Calu3 (cell line): ENCODE results near the gene SETD7. TPM values are rescaled to one million over a fixed set of nuclear protein-coding genes. Genes with fewer than 3 reads are reported as not detected.

Experiments used
- BruUV-seq: library from RNA; stranded (reverse); fragments of 400-500 nt; replicated peaks from 2 replicates; lab custom pipeline; 2021; lab: Mats Ljungman, UMichigan
- CTCF ChIA-PET: fragments of 300-600 bp; sonication (Branson Sonifier 250); formaldehyde crosslinking; loops from one replicate; lab custom pipeline; 2022; ENCODE audit warnings: antibody characterized with exemption; lab: Charles Lee
- DNase-seq: peaks from one replicate; pipeline ENCODE4 v3.0.0; 2022
- H3K27ac Mint-ChIP-seq: one replicate; pipeline ENCODE4 v1.8.0; 2022; ENCODE audit warnings: mixed read lengths; ENCODE audit not compliant: unreplicated experiment
- H3K27me3 Mint-ChIP-seq: one replicate; pipeline ENCODE4 v1.8.0; 2022; ENCODE audit warnings: mixed read lengths; ENCODE audit not compliant: unreplicated experiment
- H3K36me3 Mint-ChIP-seq: one replicate; pipeline ENCODE4 v1.8.0; 2022; ENCODE audit warnings: mild to moderate bottlenecking, moderate library complexity, mixed read lengths; ENCODE audit not compliant: insufficient read depth, unreplicated experiment
- H3K4me1 Mint-ChIP-seq: one replicate; pipeline ENCODE4 v1.8.0; 2022; ENCODE audit warnings: mild to moderate bottlenecking, low read depth, mixed read lengths; ENCODE audit not compliant: unreplicated experiment
- H3K4me3 Mint-ChIP-seq: one replicate; pipeline ENCODE4 v1.8.0; 2022; ENCODE audit warnings: mild to moderate bottlenecking, low read depth, moderate library complexity, mixed read lengths; ENCODE audit not compliant: unreplicated experiment
- H3K9me3 Mint-ChIP-seq: one replicate; pipeline ENCODE4 v1.8.0; 2022; ENCODE audit warnings: low read depth, mixed read lengths; ENCODE audit not compliant: unreplicated experiment
- intact Hi-C: fragments of 100-400 bp; cut with micrococcal nuclease; formaldehyde crosslinking; loops from one replicate; pipeline ENCODE4 v1.10.0; 2022; ENCODE audit not compliant: unreplicated experiment
- total RNA-seq: library from RNA; stranded (reverse); gene quantifications from 2 replicates; pipeline ENCODE4 v1.2.3, GENCODE V29; 2022
- TF ChIP-seq, protein P1 (sequence below): fragments of 200-600 bp; IDR thresholded peaks from one replicate; pipeline ENCODE4 v1.8.0; 2022; ENCODE audit warnings: antibody characterized with exemption; ENCODE audit not compliant: unreplicated experiment

SETD7 gene
- total RNA-seq, 1 experiment from 2014 or later: 16.4 TPM

DNA sequence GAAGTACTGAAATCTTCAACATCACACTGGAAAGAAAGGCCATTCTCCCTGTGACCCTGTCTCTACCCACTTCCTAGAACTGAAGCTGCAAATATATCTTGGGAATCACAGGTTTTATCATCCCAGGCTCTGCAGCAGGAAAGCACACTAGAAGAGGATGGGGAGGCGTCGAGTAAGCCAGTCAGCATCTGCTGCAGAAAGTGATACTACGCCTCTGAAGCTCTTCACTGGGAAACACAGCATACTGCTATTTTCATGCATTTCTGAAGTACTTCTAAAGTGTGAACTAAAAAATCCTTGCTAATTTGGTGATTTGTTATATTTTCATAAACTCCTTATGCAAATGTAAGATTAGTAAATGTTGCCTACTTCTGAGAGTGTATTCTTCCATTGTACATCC lies 73.0 kb downstream of the SETD7 start:
- Mint-ChIP-seq H3K27me3 (no peaks in the 10 kb centered on the region), H3K36me3 (no peaks in the 10 kb centered on the region), H3K27ac (no peak overlapping the region), H3K4me1 (peaks cover 8% of the 10 kb centered on the region), H3K9me3 (no peaks in the 10 kb centered on the region), H3K4me3 (no peak overlapping the region)
- no TSS peak for BruUV-seq
- intact Hi-C loops: no loop called here
- TF ChIP-seq, protein P1, sequence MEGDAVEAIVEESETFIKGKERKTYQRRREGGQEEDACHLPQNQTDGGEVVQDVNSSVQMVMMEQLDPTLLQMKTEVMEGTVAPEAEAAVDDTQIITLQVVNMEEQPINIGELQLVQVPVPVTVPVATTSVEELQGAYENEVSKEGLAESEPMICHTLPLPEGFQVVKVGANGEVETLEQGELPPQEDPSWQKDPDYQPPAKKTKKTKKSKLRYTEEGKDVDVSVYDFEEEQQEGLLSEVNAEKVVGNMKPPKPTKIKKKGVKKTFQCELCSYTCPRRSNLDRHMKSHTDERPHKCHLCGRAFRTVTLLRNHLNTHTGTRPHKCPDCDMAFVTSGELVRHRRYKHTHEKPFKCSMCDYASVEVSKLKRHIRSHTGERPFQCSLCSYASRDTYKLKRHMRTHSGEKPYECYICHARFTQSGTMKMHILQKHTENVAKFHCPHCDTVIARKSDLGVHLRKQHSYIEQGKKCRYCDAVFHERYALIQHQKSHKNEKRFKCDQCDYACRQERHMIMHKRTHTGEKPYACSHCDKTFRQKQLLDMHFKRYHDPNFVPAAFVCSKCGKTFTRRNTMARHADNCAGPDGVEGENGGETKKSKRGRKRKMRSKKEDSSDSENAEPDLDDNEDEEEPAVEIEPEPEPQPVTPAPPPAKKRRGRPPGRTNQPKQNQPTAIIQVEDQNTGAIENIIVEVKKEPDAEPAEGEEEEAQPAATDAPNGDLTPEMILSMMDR: no peak
- no peak for DNase-seq
- CTCF ChIA-PET: no interaction called here

GRCh38 chr4:139481465-139481864 lies 74.6 kb downstream of the SETD7 start:
- BruUV-seq: no TSS peak
- TF ChIP-seq, protein P1: no peak
- intact Hi-C loops: no loop called here
- no peak for DNase-seq
- CTCF ChIA-PET: no interaction called here
- Mint-ChIP-seq H3K4me3 (no peak overlapping the region), H3K27me3 (no peaks in the 10 kb centered on the region), H3K36me3 (no peaks in the 10 kb centered on the region), H3K9me3 (no peaks in the 10 kb centered on the region), H3K27ac (no peak overlapping the region), H3K4me1 (peaks cover 8% of the 10 kb centered on the region)

GRCh38 chr4:139476363-139476762 lies 79.7 kb downstream of the SETD7 start:
- BruUV-seq: no TSS peak
- DNase-seq: no peak
- Mint-ChIP-seq H3K36me3 (no peaks in the 10 kb centered on the region), H3K27ac (no peak overlapping the region), H3K4me1 (no peaks in the 10 kb centered on the region), H3K9me3 (no peaks in the 10 kb centered on the region), H3K4me3 (no peak overlapping the region), H3K27me3 (no peaks in the 10 kb centered on the region)
- TF ChIP-seq, protein P1: no peak
- intact Hi-C loops: no loop called here
- CTCF ChIA-PET: no interaction called here

- H3K27me3 Mint-ChIP-seq: no peaks in the 10 kb centered on the region
- no peak overlapping the region for H3K27ac Mint-ChIP-seq
- intact Hi-C loops: no loop called here
- no peaks in the 10 kb centered on the region for H3K4me1 Mint-ChIP-seq
- H3K9me3 Mint-ChIP-seq: no peaks in the 10 kb centered on the region
- no TSS peak for BruUV-seq
- H3K36me3 Mint-ChIP-seq: no peaks in the 10 kb centered on the region
- TF ChIP-seq, protein P1: no peak
- CTCF ChIA-PET: no interaction called here
- no peak for DNase-seq
- H3K4me3 Mint-ChIP-seq: no peak overlapping the region
Observed at GRCh38 chr4:139472852-139473251, 83.2 kb downstream of the SETD7 start.
